HG03521 (cell line): Measurements from ENCODE around the gene KCNMB4.

Experiments used
- ATAC-seq: cut with Tn5 transposase; IDR thresholded peaks from one replicate; pipeline ENCODE4 v1.9.1; 2021; ENCODE audit warnings: mild to moderate bottlenecking, moderate library complexity; ENCODE audit not compliant: unreplicated experiment

The KCNMB4 gene

GRCh38 chr12:70427611-70428010, 61.5 kb downstream of the KCNMB4 start:
- no peak for ATAC-seq

- ATAC-seq: no peak
Observed at GRCh38 chr12:70430400-70430799, 64.3 kb downstream of the KCNMB4 start.

GRCh38 chr12:70436836-70437235, 70.7 kb downstream of the KCNMB4 start:
- ATAC-seq: no peak

- no peak for ATAC-seq
Observed at GRCh38 chr12:70443062-70443673, 77.1 kb downstream of the KCNMB4 start.

GRCh38 chr12:70444903-70445302, 78.8 kb downstream of the KCNMB4 start:
- ATAC-seq: no peak

GRCh38 chr12:70448371-70448770, 82.3 kb downstream of the KCNMB4 start:
- no peak for ATAC-seq

GRCh38 chr12:70449074-70449752, 83.1 kb downstream of the KCNMB4 start:
- ATAC-seq: no peak

- no peak for ATAC-seq
Observed at GRCh38 chr12:70449753-70450341, 83.8 kb downstream of the KCNMB4 start.

GRCh38 chr12:70451528-70451927, 85.4 kb downstream of the KCNMB4 start:
- no peak for ATAC-seq

GRCh38 chr12:70456953-70457352, 90.9 kb downstream of the KCNMB4 start:
- no peak for ATAC-seq

- no peak for ATAC-seq
Observed at GRCh38 chr12:70459786-70460185, 93.7 kb downstream of the KCNMB4 start.

- ATAC-seq: no peak
Observed at GRCh38 chr12:70463997-70464396, 97.9 kb downstream of the KCNMB4 start.

GRCh38 chr12:70466753-70467152, 100.7 kb downstream of the KCNMB4 start:
- ATAC-seq: no peak

GRCh38 chr12:70467476-70467875, 101.4 kb downstream of the KCNMB4 start:
- no peak for ATAC-seq

- ATAC-seq: no peak
Observed at GRCh38 chr12:70467918-70468733, 102.0 kb downstream of the KCNMB4 start.

GRCh38 chr12:70468741-70469140, 102.7 kb downstream of the KCNMB4 start:
- ATAC-seq: no peak

- ATAC-seq: no peak
Observed at GRCh38 chr12:70469221-70469820, 103.2 kb downstream of the KCNMB4 start.

- no peak for ATAC-seq
Observed at GRCh38 chr12:70482764-70483163, 116.7 kb downstream of the KCNMB4 start.
